Skin epidermis (tissue), 12 donors: ENCODE measurements around the gene C12orf50.
"Not testable (repeated sequence)": the region's sequence is repeated elsewhere in the genome, so short reads cannot be mapped to it uniquely, and the experiment has no call there.

Experiments used
- H3K27ac ChIP-seq, 21 experiments: fragments of 200-600 bp; sonication (generic) in 11 of 21; one replicate each; pipeline ENCODE4 v1.5.0; 2020; ENCODE audit warnings: mild to moderate bottlenecking in 3 of 21, inconsistent platforms in 2 of 21, moderate library complexity in 2 of 21
- H3K4me3 ChIP-seq, 7 experiments: fragments of 200-600 bp; sonication (generic) in 2 of 7; one replicate each; pipeline ENCODE4 v1.5.0; 2020; ENCODE audit warnings: inconsistent platforms in 2 of 7, mild to moderate bottlenecking in 2 of 7, moderate library complexity in 1 of 7

The C12orf50 gene

GRCh38 chr12:87995581-87996178 lies 33.5 kb downstream of the C12orf50 start:
- no peak overlapping the region for H3K4me3 ChIP-seq
- no peak overlapping the region for H3K27ac ChIP-seq

DNA sequence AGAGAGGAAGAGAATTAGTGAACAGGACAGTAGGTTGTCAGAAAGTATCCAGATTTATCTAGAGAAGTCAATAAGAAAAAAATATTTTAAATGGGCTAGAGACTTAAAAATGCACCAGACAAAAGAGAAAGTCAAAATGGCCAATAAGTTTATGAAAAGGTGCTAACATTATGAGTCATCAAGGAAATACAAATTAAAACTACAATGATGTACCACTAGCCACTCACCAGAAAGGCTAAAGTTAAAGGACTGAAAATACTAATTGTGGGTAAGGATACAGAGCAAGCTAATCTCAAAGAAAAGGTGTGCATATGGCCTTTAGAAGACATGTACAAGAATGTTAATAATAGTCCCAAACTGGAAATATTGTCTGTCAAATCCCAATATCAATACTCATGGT lies 37.7 kb downstream of the C12orf50 start:
- Histone ChIP-seq H3K4me3 (no peak overlapping the region), H3K27ac (no peak overlapping the region)

DNA sequence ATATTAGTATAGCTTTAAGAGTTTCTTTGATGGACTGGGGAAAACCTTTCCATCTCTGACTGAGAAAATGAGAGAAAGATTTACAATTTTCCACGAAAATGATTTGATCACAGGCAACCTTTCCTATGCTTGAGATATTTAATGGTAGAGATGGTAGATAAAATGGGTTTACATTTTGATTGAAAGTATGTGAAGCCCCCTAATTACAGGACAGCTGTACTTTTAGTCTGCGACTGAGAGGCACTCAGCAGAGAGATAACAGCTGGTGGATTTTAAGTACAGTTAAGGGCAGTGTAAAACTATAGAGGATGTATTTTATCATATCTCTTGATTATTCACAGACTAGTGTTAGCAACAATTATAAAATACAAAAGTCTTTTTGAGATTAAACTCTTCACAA lies 40.7 kb downstream of the C12orf50 start:
- H3K4me3 ChIP-seq = no peak overlapping the region
- H3K27ac ChIP-seq = no peak overlapping the region

DNA sequence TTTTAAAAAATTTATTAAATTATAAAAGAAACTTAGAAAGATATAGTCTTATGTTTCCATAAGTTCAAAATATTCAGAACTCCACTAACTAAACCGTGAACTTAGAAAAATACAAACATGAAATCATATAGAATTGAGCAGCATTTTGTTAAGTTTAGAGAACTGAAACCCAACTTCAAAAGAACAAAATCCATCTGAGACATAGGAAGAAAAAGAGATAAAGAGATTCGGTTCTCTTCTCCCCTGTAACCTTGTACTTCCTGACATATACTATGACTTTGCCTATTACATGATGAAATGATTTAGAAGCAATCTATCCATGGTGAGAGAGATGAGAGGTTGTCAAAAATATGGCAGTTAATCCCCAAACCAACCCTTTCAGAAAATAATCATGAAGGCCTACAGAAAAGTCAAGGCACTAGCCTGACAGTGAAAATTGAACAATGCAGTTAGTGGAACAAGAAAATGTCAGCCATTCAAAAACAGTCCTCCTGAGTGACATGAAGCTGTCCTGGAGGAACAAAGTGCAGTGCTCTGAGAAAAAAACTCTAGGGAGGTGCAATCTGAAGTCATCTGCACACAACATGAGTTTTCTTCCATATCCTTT lies 44.0 kb downstream of the C12orf50 start:
- H3K4me3 ChIP-seq = no peak overlapping the region

DNA sequence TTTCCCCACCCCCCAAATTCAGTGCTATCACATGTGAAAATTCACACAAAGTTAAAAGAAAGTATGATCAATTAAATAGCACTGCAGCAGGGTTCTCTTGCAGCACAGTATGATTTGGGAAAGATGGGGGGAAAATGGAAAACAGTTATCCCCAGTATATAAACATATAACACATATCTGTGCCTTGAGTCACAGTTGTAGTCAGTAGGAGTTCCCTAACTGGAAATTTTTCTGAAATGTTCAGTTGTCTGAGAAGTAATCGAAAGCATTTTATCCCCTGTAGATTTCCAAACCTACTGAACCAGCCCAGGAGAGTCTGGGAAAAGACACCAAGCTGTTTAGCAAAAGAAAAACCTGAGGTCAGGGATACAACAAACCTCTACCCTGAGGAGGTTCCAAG lies 47.0 kb downstream of the C12orf50 start:
- no peak overlapping the region for H3K27ac ChIP-seq

More for the DNA sequence above, 44.0 kb downstream of the C12orf50 start:
- no peak overlapping the region for H3K27ac ChIP-seq

GRCh38 chr12:87981495-87981894 lies 47.7 kb downstream of the C12orf50 start:
- Histone ChIP-seq H3K4me3 (no peak overlapping the region), H3K27ac (no peak overlapping the region)

More for the DNA sequence above, 47.0 kb downstream of the C12orf50 start:
- no peak overlapping the region for H3K4me3 ChIP-seq

GRCh38 chr12:87975879-87976278 lies 53.3 kb downstream of the C12orf50 start:
- Histone ChIP-seq H3K27ac (no peak overlapping the region), H3K4me3 (no peak overlapping the region)

- Histone ChIP-seq H3K27ac (no peak overlapping the region), H3K4me3 (no peak overlapping the region)
Observed at GRCh38 chr12:87967871-87968270, 61.3 kb downstream of the C12orf50 start.

GRCh38 chr12:87960566-87960965 lies 68.6 kb downstream of the C12orf50 start:
- Histone ChIP-seq H3K27ac (no peak overlapping the region), H3K4me3 (no peak overlapping the region)

- not testable (repeated sequence) for H3K27ac ChIP-seq, H3K4me3 ChIP-seq
Observed at GRCh38 chr12:87954028-87954427, 75.2 kb downstream of the C12orf50 start.

GRCh38 chr12:87953256-87953860 lies 75.8 kb downstream of the C12orf50 start:
- no peak overlapping the region for H3K4me3 ChIP-seq
- H3K27ac ChIP-seq = no peak overlapping the region

GRCh38 chr12:87952850-87953249 lies 76.4 kb downstream of the C12orf50 start:
- H3K4me3 ChIP-seq = no peak overlapping the region
- no peak overlapping the region for H3K27ac ChIP-seq

DNA sequence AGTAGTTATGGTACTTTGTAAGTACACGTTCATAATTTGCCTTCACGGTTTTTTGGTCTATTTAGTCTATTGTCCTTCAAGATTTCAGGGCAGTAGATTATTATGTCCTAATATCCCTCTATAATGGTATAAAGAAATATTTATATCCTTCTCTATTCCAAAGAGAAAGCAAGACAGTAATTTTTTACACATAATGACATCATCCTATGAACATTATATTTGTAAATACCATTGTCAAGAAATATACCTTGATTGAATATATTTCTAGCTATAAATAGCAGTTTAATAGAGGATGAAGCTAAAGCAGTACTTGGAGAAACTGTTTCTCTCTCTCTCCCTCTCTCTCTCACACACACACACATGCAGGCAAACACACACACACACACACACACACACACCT lies 77.0 kb downstream of the C12orf50 start:
- H3K27ac ChIP-seq = no peak overlapping the region
- H3K4me3 ChIP-seq = no peak overlapping the region

- Histone ChIP-seq H3K27ac (no peak overlapping the region), H3K4me3 (no peak overlapping the region)
Observed at GRCh38 chr12:87943762-87944161, 85.4 kb downstream of the C12orf50 start.

DNA sequence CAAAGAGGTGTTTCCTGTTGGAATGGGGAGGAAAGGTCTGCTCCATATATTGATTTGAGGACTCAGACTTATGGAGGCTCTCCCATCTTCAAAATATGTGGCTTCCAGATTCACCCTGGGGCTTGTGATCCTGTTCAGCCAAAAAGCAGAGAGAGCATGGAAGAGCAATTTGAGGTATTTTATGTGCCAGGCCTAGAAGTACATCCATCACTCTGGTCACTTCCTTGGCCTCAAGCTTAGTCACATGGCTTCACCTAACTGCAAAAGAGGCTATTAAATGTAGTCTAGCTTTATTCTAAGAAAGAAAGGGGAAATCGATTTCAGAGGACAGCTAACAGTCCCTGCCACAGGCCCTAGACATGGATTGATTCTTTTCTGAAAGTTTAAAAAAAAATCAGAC lies 86.2 kb downstream of the C12orf50 start:
- Histone ChIP-seq H3K4me3 (no peak overlapping the region), H3K27ac (no peak overlapping the region)

- Histone ChIP-seq H3K27ac (no peak overlapping the region), H3K4me3 (no peak overlapping the region)
Observed at GRCh38 chr12:87939182-87939581, 90.0 kb downstream of the C12orf50 start.

- no peak overlapping the region for H3K27ac ChIP-seq
- H3K4me3 ChIP-seq = no peak overlapping the region
Observed at GRCh38 chr12:87935216-87935615, 94.0 kb downstream of the C12orf50 start.

DNA sequence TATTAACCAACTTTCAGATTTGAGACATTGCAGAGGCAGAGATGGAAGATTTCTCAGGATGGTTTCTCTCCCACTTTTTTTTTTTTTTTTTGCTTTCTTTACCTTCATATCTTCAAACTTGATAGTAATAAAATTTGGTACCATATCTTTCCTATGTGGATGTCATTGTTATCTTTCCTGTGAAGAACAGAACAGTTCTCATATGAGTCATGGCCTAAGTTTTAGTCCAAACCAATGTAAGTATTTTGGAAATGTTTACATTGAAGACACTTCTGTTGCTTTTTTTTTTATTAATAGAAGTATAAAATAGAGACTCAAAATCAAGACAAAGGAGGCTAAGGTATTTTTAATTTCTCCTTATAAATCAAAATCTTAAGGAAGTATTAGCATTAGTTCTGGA lies 95.2 kb downstream of the C12orf50 start:
- Histone ChIP-seq H3K27ac (no peak overlapping the region), H3K4me3 (no peak overlapping the region)

- Histone ChIP-seq H3K4me3 (no peak overlapping the region), H3K27ac (no peak overlapping the region)
Observed at GRCh38 chr12:87931812-87932211, 97.4 kb downstream of the C12orf50 start.

DNA sequence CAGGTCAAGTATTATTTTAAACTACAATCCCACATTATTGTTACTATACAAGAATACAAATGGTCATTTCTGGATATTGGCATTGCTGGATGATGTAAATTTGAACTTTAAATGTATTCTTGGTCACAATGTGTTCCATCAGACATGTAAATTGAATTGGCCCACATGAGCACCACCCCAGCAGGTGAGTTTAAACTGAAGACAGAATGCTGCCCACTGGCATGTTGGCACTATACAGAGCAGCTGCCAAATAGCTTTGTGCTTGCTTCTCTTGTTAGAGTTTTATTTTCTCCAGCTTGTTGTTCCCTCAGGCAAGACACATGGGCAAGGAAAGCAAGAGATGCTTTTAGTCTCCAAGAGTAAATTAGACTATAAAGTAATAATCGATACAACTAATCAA lies 98.6 kb downstream of the C12orf50 start:
- no peak overlapping the region for H3K4me3 ChIP-seq
- no peak overlapping the region for H3K27ac ChIP-seq
